Bronchial epithelial cell (primary cell): ENCODE measurements around the gene DUSP1. TPM values are rescaled to one million over a fixed set of nuclear protein-coding genes. Genes with fewer than 3 reads are reported as not detected.
"Not testable (repeated sequence)": the region's sequence is repeated elsewhere in the genome, so short reads cannot be mapped to it uniquely, and the experiment has no call there.

Experiments used
- DNase-seq: peaks from one replicate; pipeline ENCODE4 v3.0.0-alpha.2; 2010; ENCODE audit warnings: low read depth
- FAIRE-seq: peaks from 2 replicates; lab custom pipeline; 2011; peaks lifted over from hg19 to GRCh38; lab: Jason Lieb, UNC
- H3K27me3 ChIP-seq: 2 replicates; pipeline ENCODE4 v1.5.1; 2011; ENCODE audit warnings: low read length; ENCODE audit not compliant: control insufficient read depth, insufficient read depth
- H3K36me3 ChIP-seq: 2 replicates; pipeline ENCODE4 v1.5.1; 2011; ENCODE audit warnings: low read length; ENCODE audit not compliant: control insufficient read depth, insufficient read depth
- H3K4me3 ChIP-seq: 2 replicates; pipeline ENCODE4 v1.5.1; 2011; ENCODE audit warnings: mild to moderate bottlenecking, low read depth, low read length, control low read depth
- total RNA-seq: library from RNA; depleted of rRNA; stranded (reverse); fragments of >200 nt; gene quantifications from 2 replicates; pipeline ENCODE4 v1.2.1, GENCODE V29; 2014
- TF ChIP-seq, protein P1 (sequence below): IDR thresholded peaks from 2 replicates; pipeline ENCODE4 v1.5.1; 2011; ENCODE audit warnings: mild to moderate bottlenecking, moderate library complexity, low read length, control low read depth, inconsistent platforms; ENCODE audit not compliant: insufficient read depth, severe bottlenecking

The DUSP1 gene
- total RNA-seq, 1 donor from 2014 or later, result 114 TPM

DNA sequence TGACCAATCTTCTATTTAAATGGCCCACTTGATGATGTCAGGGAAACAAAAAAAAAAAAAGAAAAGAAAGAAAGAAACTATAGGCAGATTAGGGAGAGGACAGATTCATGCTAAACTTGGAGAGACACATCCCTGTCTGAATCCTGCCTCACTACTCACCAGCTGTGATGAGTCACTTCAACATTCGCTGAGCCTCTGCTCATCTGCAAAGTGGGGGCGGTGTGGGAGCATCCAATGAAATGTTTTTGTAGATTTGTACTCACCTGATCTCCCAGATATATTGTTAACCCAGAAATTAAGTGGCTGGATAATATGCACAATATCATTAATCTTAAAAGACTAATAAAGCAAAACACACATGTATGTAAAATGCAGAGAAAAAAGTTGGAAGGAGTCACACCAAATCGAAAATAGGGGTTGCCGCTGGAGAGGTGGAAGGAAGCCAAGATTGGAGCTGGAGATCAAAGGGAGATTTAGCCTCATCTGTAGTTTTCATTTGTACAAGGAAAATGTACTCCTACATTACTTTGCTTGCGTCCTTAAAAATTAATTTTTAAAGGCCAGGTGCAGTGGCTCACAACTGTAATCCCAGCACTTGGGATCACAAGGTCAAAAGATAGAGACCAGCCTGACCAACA lies 46.0 kb upstream of the DUSP1 start:
- Histone ChIP-seq H3K27me3 (no peaks in the 10 kb centered on the region), H3K4me3 (no peak overlapping the region), H3K36me3 (no peaks in the 10 kb centered on the region)
- FAIRE-seq (peak; percentile 55), DNase-seq (peak; percentile 96)
- TF ChIP-seq, protein P1, sequence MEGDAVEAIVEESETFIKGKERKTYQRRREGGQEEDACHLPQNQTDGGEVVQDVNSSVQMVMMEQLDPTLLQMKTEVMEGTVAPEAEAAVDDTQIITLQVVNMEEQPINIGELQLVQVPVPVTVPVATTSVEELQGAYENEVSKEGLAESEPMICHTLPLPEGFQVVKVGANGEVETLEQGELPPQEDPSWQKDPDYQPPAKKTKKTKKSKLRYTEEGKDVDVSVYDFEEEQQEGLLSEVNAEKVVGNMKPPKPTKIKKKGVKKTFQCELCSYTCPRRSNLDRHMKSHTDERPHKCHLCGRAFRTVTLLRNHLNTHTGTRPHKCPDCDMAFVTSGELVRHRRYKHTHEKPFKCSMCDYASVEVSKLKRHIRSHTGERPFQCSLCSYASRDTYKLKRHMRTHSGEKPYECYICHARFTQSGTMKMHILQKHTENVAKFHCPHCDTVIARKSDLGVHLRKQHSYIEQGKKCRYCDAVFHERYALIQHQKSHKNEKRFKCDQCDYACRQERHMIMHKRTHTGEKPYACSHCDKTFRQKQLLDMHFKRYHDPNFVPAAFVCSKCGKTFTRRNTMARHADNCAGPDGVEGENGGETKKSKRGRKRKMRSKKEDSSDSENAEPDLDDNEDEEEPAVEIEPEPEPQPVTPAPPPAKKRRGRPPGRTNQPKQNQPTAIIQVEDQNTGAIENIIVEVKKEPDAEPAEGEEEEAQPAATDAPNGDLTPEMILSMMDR, result no peak

DNA sequence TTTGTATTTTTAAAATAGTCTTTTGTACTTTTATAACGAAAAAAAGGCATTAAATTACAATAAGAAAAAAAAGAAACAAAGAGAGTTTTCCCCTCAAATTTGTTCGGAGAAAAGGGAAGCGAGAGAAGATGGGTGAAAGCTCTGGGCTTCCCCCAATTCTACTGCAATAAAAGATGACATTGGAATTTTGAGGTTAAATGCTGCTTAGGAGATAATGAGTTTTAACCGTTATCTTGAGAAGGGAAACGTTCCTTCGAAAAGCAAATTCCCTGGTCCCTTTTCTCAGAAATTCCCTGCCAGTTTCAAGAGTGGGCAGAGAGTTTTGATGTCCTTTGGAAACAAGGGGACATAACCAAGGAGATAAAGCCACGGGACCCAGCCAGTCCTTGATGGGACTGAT lies 44.6 kb upstream of the DUSP1 start:
- no peaks in the 10 kb centered on the region for H3K36me3 ChIP-seq
- no peak for FAIRE-seq
- H3K4me3 ChIP-seq, result no peak overlapping the region
- TF ChIP-seq, protein P1, result no peak
- no peaks in the 10 kb centered on the region for H3K27me3 ChIP-seq
- DNase-seq, result no peak

DNA sequence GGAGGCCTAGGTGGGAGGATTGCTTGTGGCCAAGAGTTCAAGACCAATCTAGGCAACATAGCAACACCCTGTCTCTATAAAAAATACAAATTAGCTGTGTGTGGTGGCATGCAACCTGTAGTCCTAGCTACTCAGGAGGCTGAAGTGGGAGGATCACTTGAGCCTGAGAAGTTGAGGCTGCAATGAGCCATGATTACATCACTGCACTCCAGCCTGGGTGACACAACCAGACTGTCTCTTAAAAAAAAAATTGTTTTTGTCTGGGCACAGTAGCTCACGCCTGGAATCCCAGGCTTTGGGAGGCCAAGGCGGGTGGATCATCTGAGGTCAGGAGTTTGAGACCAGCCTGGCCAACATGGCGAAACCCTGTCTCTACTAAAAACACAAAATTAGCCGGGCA lies 40.0 kb upstream of the DUSP1 start:
- H3K4me3 ChIP-seq, H3K27me3 ChIP-seq, FAIRE-seq, DNase-seq, H3K36me3 ChIP-seq: not testable (repeated sequence)

DNA sequence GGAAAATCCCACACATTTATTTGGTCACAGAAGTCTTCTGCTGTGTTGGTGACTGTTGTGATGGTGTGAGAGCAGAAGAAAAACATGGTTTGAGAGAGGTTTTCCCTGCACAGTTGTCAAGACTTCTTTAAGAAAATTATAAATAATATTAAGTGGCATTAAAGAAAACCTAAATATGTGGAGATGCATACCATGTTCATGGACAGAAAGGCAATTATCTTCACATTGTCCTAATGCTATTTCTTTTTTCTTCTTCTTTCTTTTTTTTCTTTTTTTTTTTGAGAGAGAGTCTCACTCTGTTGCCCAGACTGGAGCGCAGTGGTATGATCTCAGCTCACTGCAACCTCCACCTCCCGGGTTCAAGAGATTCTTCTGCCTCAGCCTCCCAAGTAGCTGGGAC lies 38.8 kb upstream of the DUSP1 start:
- Histone ChIP-seq H3K27me3 (no peaks in the 10 kb centered on the region), H3K36me3 (no peaks in the 10 kb centered on the region), H3K4me3 (no peak overlapping the region)
- DNase-seq (no peak), FAIRE-seq (no peak)
- TF ChIP-seq, protein P1, result no peak

DNA sequence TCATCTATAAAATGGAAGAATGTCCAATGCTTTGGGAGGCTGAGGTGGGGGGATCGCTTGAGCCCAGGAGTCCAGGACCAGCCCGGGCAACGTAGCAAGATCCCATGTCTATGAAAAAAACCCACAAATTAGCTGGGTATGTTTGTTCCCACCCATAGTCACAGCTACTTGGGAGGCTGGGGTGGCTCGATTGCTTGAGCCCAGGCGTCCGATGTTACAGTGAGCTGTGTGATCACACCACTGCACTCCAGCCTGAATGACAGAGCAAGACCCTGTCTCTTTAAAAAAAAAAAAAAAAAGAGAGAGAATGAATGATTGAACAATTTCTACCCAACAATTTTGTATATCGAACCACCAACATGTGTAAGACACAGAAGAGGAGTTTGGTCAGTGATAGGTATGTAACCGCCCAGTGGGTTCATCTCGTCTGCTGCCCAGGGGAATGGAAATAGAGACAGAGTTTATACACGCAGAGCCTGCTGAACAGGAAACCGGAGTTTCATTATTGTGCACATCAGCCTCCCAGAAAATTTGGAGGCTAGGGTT lies 36.8 kb upstream of the DUSP1 start:
- Histone ChIP-seq H3K27me3 (no peaks in the 10 kb centered on the region), H3K4me3 (no peak overlapping the region), H3K36me3 (no peaks in the 10 kb centered on the region)
- TF ChIP-seq, protein P1, result no peak
- DNase-seq (no peak), FAIRE-seq (no peak)

DNA sequence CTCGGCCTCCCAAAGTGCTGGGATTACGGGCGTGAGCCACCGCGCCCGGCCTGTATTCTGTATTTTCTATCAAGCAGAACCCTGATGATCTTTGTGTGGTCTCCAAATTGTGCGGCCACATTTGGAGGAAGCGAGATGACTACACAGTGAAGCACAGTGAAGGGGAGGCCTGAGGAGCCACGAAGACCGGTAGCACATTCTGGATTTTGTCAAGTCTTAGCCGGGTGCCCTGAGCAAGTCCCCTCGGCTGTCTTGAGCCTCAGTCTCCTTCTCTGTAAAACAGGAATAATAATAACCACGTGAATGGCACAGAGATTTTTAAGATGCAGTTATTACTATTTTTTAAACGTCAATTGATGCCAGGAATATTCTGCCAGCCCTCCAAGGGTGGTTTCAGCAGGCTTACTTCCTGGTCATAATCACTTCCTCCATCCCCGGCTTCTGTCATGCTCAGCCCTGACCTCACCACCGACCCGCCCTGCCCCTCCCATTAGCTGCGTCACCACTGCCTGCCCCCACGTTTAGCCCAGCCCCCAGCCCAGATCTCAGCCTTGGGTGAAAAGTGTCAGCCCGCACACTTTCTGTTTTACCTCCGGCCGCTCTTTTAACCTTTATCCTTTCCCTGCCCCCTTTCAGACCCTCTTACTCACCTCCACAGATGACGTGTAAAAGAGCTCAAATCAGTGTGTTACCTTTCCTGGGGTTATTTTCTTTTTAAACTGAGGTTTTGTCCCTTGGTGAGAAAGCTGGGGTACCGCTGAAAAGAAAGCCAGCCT lies 36.1 kb upstream of the DUSP1 start:
- no peak for FAIRE-seq
- DNase-seq, result peak; percentile 86
- TF ChIP-seq, protein P1, result no peak
- H3K27me3 ChIP-seq, result no peaks in the 10 kb centered on the region
- no peaks in the 10 kb centered on the region for H3K36me3 ChIP-seq
- peak overlapping the region; percentile 5 for H3K4me3 ChIP-seq
